WERI-Rb-1 (cell line): ENCODE measurements around the gene HYAL3.
A peak's percentile ranks its signal among the peaks of the same experiment; 100 is the strongest.

Experiments
- DNase-seq: peaks from one replicate; pipeline ENCODE4 v3.0.0-alpha.2; 2020
- H3K27ac ChIP-seq: fragments of 250-450 bp; sonication (Bioruptor Pico); 2 replicates; pipeline ENCODE4 v1.5.1; 2020; ENCODE audit warnings: mild to moderate bottlenecking, moderate library complexity
- H3K27me3 ChIP-seq: fragments of 250-450 bp; sonication (Bioruptor Pico); 2 replicates; pipeline ENCODE4 v1.5.1; 2021; ENCODE audit warnings: mild to moderate bottlenecking, low read depth, moderate library complexity; ENCODE audit not compliant: insufficient read depth, severe bottlenecking
- H3K36me3 ChIP-seq: fragments of 250-450 bp; sonication (Bioruptor Pico); 2 replicates; pipeline ENCODE4 v1.5.1; 2020; ENCODE audit warnings: mild to moderate bottlenecking, moderate library complexity
- H3K4me3 ChIP-seq: 2 replicates; pipeline ENCODE4 v1.5.1; 2011; ENCODE audit warnings: low read depth, mild to moderate bottlenecking, control low read depth, low read length
- H3K9me3 ChIP-seq: fragments of 250-450 bp; sonication (Bioruptor Pico); 2 replicates; pipeline ENCODE4 v1.5.1; 2021; ENCODE audit warnings: mild to moderate bottlenecking, moderate library complexity; ENCODE audit not compliant: severe bottlenecking
- TF ChIP-seq, protein P1 (sequence below): IDR thresholded peaks from 2 replicates; pipeline ENCODE4 v1.5.1; 2011; ENCODE audit warnings: low read depth, mild to moderate bottlenecking, control low read depth, inconsistent platforms, low read length

Gene HYAL3

DNA sequence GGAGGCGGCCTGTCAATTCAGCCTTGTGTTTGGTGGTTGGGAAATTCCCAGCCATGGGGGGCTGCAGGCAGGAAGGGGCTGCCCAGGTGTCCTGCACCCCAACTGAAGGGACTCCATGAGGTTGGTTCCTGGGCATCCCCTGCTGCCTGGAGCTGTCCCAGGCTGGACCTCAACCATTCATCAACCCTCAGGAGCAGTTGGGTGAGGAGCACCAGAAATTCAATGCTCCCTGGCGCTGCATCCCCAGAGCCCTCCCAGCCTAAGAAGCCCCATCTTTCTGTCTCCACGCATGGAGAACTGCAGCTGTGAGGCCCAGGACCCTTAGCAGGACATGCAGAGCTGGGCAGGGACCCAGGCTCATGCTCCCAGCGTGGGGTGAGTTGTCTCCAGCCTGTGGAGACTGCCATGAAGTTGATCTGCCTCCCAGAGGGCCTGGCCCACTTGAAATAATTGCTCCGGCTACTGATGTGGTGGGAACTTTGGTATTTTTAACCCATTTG, 38.2 kb downstream of the HYAL3 start:
- no peaks in the 10 kb centered on the region for H3K9me3 ChIP-seq
- TF ChIP-seq, protein P1, sequence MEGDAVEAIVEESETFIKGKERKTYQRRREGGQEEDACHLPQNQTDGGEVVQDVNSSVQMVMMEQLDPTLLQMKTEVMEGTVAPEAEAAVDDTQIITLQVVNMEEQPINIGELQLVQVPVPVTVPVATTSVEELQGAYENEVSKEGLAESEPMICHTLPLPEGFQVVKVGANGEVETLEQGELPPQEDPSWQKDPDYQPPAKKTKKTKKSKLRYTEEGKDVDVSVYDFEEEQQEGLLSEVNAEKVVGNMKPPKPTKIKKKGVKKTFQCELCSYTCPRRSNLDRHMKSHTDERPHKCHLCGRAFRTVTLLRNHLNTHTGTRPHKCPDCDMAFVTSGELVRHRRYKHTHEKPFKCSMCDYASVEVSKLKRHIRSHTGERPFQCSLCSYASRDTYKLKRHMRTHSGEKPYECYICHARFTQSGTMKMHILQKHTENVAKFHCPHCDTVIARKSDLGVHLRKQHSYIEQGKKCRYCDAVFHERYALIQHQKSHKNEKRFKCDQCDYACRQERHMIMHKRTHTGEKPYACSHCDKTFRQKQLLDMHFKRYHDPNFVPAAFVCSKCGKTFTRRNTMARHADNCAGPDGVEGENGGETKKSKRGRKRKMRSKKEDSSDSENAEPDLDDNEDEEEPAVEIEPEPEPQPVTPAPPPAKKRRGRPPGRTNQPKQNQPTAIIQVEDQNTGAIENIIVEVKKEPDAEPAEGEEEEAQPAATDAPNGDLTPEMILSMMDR = no peak
- peak overlapping the region; percentile 99 for H3K27ac ChIP-seq
- H3K27me3 ChIP-seq = no peaks in the 10 kb centered on the region
- DNase-seq = no peak
- peaks cover 25% of the 10 kb centered on the region for H3K36me3 ChIP-seq
- H3K4me3 ChIP-seq = peak overlapping the region; percentile 64

DNA sequence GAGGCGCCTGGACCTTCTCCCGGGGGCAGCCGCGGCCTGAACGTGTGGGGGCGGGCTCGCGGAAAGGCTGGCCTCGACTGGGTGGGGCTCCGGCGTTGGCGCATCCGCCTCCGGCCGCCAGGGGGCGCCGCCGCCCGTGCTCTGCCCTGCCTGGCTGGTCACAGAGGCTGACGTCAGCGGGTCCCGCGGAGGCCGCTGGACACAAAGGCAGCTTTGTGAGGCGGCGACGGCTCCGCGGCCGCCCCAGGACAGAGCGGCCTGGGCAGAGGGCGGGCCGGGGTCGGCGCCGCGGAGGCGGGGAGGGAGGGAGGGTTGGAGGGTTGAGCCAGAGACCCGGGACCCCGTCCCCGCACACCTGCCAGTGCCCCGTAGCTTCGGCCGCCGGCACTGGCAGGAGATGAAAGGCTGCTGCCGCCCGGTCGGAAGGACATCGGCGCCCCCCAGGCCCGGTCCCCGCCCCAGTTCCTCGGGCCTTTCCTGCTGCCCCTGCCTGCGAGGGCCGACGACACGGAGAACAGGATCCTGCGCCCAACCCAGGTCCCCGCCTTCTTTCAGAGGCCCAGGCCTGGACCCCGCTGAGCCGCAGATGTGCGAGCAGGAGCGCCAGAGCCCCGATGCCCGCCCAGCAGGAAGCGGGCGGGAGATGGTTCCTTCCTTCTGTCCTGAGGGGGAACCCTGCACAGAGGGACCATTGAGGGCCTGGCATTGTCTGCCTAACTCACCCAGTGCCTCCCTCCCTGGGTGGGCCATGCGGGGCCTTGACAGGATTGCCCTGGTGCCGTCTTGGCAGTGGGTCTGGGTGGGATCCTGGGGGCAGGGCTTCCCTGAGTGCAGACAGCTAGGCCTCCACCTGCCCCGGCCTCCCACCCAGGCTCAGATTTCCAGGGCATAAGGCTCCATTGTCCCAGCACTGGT, 38.9 kb downstream of the HYAL3 start:
- DNase-seq = peak; percentile 92
- Histone ChIP-seq H3K4me3 (peak overlapping the region; percentile 64), H3K36me3 (peaks cover 25% of the 10 kb centered on the region), H3K9me3 (no peaks in the 10 kb centered on the region), H3K27ac (peak overlapping the region; percentile 99), H3K27me3 (no peaks in the 10 kb centered on the region)
- TF ChIP-seq, protein P1 = peak; percentile 98

DNA sequence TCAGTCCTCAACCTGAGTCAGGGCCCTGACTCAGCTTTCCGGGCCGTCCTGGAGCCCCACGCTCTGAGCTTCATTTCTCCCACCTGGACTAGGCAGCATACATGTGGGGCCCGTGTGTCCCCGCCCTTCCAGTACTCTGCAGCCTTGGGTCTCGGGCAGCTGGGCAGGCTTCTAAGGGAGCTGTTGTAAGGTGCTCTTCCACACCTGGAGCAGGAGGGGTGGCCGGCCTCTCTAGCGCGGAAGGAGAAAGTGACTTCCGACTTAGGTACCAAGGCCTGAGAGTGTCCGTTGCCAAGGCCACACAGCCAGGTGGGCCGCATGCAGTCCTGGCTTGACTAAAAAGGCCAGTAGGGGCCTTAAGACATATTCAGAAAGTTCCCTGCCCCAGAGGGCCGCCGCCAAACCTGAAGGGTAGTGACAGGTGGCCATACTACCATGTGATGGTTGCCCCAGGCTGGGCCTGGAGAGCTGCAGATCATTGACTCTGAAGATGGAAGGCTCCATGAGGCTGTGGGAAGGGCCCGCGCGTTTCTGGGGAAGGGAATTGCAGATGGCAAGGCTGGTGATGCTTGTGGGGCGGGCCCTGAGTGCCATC, 39.7 kb downstream of the HYAL3 start:
- TF ChIP-seq, protein P1 = no peak
- H3K4me3 ChIP-seq = peak overlapping the region; percentile 17; the same call in 1 of the 2 replicates
- no peaks in the 10 kb centered on the region for H3K27me3 ChIP-seq
- H3K36me3 ChIP-seq = peaks cover 27% of the 10 kb centered on the region
- DNase-seq = no peak
- H3K27ac ChIP-seq = peak overlapping the region; percentile 99
- H3K9me3 ChIP-seq = no peaks in the 10 kb centered on the region

DNA sequence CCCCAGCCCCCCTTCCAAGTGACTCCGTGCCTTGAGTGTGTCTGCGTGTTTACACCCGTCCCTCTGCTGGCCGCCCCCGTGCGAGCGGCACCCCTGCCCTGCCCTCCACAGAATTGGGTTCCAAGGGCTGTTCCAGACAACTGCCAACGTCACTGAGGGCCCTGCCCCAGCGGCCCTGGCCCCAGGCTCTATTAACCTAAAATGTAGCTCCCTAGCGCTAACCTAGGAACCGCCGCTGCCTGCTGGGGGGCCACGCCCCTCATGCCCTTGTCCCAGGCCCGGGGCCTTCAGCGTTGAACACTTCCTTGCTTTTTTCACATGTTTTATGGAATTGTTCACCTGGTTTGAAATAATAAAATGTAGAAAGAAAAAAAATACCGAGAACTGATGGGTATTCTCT, 40.2 kb downstream of the HYAL3 start:
- Histone ChIP-seq H3K9me3 (no peaks in the 10 kb centered on the region), H3K4me3 (no peak overlapping the region), H3K36me3 (peaks cover 33% of the 10 kb centered on the region), H3K27ac (peak overlapping the region; percentile 99), H3K27me3 (no peaks in the 10 kb centered on the region)
- DNase-seq = no peak
- TF ChIP-seq, protein P1 = 0 out of 2 replicates have a peak, but pooled peaks have one; percentile 5

DNA sequence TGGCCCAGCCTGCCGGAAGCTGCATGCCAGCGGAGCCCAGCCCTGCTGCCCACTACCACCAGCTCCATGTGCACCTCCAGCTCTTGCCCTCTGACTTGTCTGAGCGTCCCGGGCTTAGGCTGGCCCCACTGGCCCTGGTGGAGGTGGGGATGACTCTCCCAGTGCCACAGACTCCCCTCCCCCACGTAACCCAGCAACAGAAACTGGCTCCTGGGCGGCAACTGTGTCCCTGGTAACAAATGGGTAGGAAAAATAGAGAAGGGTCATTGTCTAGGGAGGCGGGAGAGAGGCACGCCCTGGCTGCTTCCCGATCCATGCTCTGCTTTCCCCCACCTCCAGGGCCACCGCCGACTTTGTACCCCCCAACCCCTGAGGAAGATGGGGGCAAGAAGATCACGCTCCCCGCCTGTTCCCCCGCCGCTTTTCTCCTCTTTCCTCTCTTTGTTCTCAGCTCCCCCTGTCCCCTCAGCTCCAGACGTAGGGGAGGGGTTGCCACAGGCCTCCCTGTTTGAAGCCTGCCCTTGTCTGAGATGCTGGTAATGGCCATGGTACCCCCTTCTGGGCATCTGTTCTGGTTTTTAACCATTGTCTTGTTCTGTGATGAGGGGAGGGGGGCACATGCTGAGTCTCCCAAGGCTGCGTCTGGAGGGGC, 41.0 kb downstream of the HYAL3 start:
- Histone ChIP-seq H3K27me3 (no peaks in the 10 kb centered on the region), H3K9me3 (no peaks in the 10 kb centered on the region), H3K4me3 (no peak overlapping the region), H3K36me3 (peaks cover 34% of the 10 kb centered on the region), H3K27ac (no peak overlapping the region)
- TF ChIP-seq, protein P1 = no peak
- DNase-seq = no peak
